Heart left ventricle (tissue), 13 donors: ENCODE results near the gene GNG3.

Experiments used
- CTCF ChIP-seq, 12 donors: fragments of 200-600 bp; sonication (generic) in 4 of 12; IDR thresholded peaks; one replicate each; pipeline versions ENCODE4 v1.5.0 to v1.8.0; 2018 to 2022; ENCODE audit warnings: antibody characterized with exemption in 12 of 12, mild to moderate bottlenecking in 5 of 12
- POLR2A ChIP-seq, 2 donors: fragments of 450-650 bp; IDR thresholded peaks; one replicate each; pipeline ENCODE4 v1.6.1; 2017; ENCODE audit warnings: antibody characterized with exemption in 2 of 2, mild to moderate bottlenecking in 2 of 2, moderate library complexity in 2 of 2
- donor health status: ischemic (EF 13 %, LVEDD 7.1; RV severe dilation, severe dysfunction).
- donor health status: DM: no; HTN: yes; CAD: no.
- donor health status: DM: no; HTN: no; CAD: no.
- donor health status: ischemic (EF 25% LVEDD 6.9; RV normal size, moderate dysfunction).
- donor health status: ischemic (EF 25% LVEDD 5.7; RV mildly dilated, moderate dysfunction).
- donor health status: ischemic (EF 35%, LVEDD 5.7; RV mildly dilated, moderate dysfunction).
- donor health status: nonischemic (EF 11% LVEDD 7.7; RV severe dilation, severe dysfunction).
- donor health status: DM: yes; HTN: yes; CAD: no.
- donor health status: PGD.
- donor health status: ischemic (EF 29% LVEDD 5.4; RV normal size, mild dysfunction).
- donor health status: nonischemic (EF 23%, LVEDD 6.1; RV moderate dilation, normal function).

DNA sequence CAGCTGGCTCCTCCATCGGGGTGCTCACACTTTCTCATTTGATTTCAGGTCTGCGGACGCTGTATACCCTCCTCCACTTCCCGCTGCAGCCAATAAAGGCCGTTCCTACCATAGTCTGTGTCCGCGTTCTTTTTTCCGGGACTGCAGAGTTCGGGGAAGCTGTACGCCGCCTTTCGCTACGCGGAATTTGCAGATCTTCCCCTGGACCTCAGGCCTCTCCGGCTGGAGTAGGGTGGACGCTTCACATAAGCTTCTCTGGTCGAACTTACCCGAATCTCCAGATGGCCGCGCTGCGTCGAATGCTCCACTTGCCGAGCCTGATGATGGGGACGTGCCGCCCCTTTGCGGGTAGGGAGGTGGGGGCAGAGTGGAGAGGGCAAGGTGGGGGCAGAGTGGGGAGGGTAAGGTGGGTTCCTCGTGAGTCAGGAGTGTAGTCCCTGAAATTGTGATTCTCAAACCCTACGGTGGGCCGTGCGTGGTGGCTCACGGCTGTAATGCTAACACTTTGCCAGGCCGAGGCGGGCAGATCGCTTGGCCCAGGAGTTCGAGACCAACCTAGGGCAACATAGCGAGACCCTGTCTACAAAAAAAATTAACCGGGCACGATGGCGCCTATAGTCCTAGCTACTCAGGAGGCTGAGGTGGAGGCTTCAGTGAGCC is 41.7 kb upstream of the GNG3 start:
- TF ChIP-seq CTCF (IDR thresholded peaks at IDR 0.05) = no peak
- TF ChIP-seq POLR2A (IDR thresholded peaks at IDR 0.05) = no peak
